GM12801 (cell line): Measurements from ENCODE around the gene FBRSL1.

Source experiments
- CTCF ChIP-seq: IDR thresholded peaks from one replicate; pipeline ENCODE4 v1.5.1; 2011; ENCODE audit warnings: control low read depth; ENCODE audit not compliant: insufficient read length; ENCODE audit errors: extremely low read depth

Gene FBRSL1

GRCh38 chr12:132507161-132507538, 17.2 kb downstream of the FBRSL1 start:
- TF ChIP-seq CTCF = no peak

GRCh38 chr12:132507656-132508490, 17.9 kb downstream of the FBRSL1 start:
- TF ChIP-seq CTCF = no peak

GRCh38 chr12:132508491-132508740, 18.5 kb downstream of the FBRSL1 start:
- TF ChIP-seq CTCF = no peak

- no peak for TF ChIP-seq CTCF
Observed at GRCh38 chr12:132508860-132509732, 19.1 kb downstream of the FBRSL1 start.

- no peak for TF ChIP-seq CTCF
Observed at GRCh38 chr12:132510111-132510724, 20.3 kb downstream of the FBRSL1 start.

GRCh38 chr12:132510746-132511477, 21.0 kb downstream of the FBRSL1 start:
- TF ChIP-seq CTCF = no peak
